Ectodermal cell (in vitro differentiated cells): ENCODE results near the gene PPP1R11.
A peak's percentile ranks its signal among the peaks of the same experiment; 100 is the strongest.

Source experiments
- H3K27ac ChIP-seq: 2 replicates; pipeline ENCODE4 v1.7.0; 2013; ENCODE audit warnings: mild to moderate bottlenecking, low read depth, low read length; ENCODE audit not compliant: insufficient read depth, poor library complexity, severe bottlenecking
- H3K27me3 ChIP-seq: 2 replicates; pipeline ENCODE4 v1.7.0; 2013; ENCODE audit warnings: mild to moderate bottlenecking, low read length; ENCODE audit not compliant: insufficient read depth, control insufficient read depth, poor library complexity, severe bottlenecking
- H3K36me3 ChIP-seq: one replicate; pipeline ENCODE4 v1.7.0; 2013; ENCODE audit warnings: low read length; ENCODE audit not compliant: control insufficient read depth, insufficient read depth
- H3K4me1 ChIP-seq: one replicate; pipeline ENCODE4 v1.7.0; 2013; ENCODE audit warnings: low read length; ENCODE audit not compliant: control insufficient read depth, insufficient read depth
- H3K4me3 ChIP-seq: 2 replicates; pipeline ENCODE4 v1.7.0; 2013; ENCODE audit warnings: low read depth, low read length, control low read depth; ENCODE audit not compliant: insufficient read depth
- H3K9me3 ChIP-seq: 2 replicates; pipeline ENCODE4 v1.7.0; 2013; ENCODE audit warnings: mild to moderate bottlenecking, low read length, moderate library complexity; ENCODE audit not compliant: control insufficient read depth
- WGBS, 2 experiments: methylation state at CpG; one replicate each; pipeline ENCODE4 v1.1.7; 2013; ENCODE audit warnings: missing lambda C conversion rate in 2 of 2; 5-methylcytosine and 5-hydroxymethylcytosine counted together

Gene PPP1R11

DNA sequence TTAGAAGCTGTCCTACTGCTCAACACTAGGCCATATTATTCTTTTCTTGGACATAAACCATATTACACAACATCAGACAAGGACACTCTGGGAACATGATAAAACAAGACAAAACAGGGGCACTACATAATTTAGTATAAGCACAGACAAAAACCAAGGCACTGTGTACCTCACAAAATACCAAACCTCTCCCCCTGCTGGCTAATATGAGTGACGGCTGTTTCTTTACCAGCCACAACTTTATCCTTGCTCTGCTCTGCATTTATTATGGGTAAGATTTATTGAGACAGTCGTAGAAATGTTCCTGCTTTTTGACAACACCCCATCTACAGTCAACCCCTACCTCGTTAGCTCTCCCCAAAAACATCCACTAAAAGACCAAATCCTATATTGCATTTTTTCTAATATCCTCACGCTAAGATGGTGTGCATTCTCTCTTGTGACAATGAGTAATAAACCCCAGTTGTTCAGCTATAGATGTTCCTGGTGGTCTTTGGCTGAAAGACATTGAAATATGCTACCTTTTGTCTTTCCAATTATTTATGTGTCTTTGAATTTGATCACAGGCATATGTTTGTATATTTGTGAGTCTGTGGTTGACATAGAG is 29.7 kb upstream of the PPP1R11 start:
- Histone ChIP-seq H3K4me3 (no peak overlapping the region), H3K27ac (no peak overlapping the region), H3K9me3 (no peaks in the 10 kb centered on the region), H3K4me1 (no peaks in the 10 kb centered on the region), H3K27me3 (no peaks in the 10 kb centered on the region), H3K36me3 (no peaks in the 10 kb centered on the region)
- WGBS, 2 experiments, result 47 to 51% methylated on average over 3 to 4 of the region's 4 CpGs

DNA sequence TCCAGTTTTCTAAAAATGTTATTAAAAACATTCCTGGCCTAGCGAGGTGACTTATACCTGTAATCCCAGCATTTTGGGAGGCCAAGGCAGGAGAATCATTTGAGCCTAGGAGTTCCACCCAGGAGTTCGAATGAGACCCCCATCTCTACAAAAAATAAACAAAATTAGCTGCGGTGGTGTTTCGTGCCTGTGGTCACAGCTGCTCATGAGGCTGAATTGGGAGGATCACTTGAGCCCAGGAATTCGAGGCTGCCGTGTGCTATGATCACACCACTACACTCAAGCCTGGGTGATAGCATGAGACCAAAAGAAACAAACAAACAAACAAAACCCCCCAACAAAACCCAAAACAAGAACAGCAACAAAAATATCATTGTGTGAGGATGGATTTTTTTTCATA is 25.8 kb upstream of the PPP1R11 start:
- no peaks in the 10 kb centered on the region for H3K27me3 ChIP-seq
- no peaks in the 10 kb centered on the region for H3K36me3 ChIP-seq
- H3K9me3 ChIP-seq, result no peaks in the 10 kb centered on the region
- no peaks in the 10 kb centered on the region for H3K4me1 ChIP-seq
- no peak overlapping the region for H3K4me3 ChIP-seq
- no peak overlapping the region for H3K27ac ChIP-seq
- WGBS, 2 experiments, result 81 to 95% methylated on average over 6 of the region's 6 CpGs

DNA sequence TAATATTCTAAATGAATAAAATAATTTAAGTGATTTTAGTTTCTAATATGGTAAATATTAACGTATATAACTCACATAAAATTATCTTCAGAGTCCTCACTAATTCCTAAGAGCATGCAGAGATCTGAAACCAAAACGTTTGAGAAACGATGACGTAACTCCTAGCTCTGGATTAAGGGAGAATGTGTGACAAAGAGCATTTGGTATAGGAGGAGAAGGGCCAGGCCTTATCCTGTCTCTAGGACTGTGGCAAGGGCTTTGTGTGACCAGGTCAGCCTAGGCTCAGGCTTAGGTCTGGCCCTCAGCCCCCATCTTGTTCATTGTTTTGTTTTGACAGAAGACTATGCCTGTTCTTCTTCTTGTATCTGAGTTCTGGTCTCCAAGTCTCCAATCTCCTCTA is 25.2 kb upstream of the PPP1R11 start:
- H3K27me3 ChIP-seq, result no peaks in the 10 kb centered on the region
- no peak overlapping the region for H3K27ac ChIP-seq
- no peaks in the 10 kb centered on the region for H3K9me3 ChIP-seq
- H3K4me1 ChIP-seq, result no peaks in the 10 kb centered on the region
- H3K4me3 ChIP-seq, result no peak overlapping the region
- no peaks in the 10 kb centered on the region for H3K36me3 ChIP-seq
- WGBS, 2 experiments, result 79 to 86% methylated on average over 3 of the region's 4 CpGs

DNA sequence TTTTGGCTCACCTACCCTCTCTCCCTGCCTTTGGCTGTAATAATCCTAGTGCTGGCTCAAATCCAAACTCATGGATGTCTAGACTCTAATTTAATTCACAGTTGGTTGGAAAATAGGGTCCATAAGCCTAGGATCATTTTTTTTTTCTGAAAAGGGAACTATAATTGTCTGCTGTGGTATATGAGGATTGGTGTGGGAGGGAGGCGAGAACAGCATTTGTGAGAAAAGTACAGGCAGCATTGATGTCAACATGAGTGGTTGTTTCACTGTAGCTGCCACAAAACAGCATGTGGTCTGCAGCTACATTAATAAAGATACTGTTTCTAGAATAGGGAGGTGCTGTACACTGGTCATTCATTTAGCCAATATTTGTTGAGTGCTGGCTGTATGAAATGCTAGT is 24.5 kb upstream of the PPP1R11 start:
- 77 to 95% methylated on average over 1 of the region's 1 CpG for whole genome bisulfite sequencing, 2 experiments
- Histone ChIP-seq H3K36me3 (no peaks in the 10 kb centered on the region), H3K9me3 (no peaks in the 10 kb centered on the region), H3K4me3 (no peak overlapping the region), H3K27ac (no peak overlapping the region), H3K27me3 (no peaks in the 10 kb centered on the region), H3K4me1 (no peaks in the 10 kb centered on the region)

DNA sequence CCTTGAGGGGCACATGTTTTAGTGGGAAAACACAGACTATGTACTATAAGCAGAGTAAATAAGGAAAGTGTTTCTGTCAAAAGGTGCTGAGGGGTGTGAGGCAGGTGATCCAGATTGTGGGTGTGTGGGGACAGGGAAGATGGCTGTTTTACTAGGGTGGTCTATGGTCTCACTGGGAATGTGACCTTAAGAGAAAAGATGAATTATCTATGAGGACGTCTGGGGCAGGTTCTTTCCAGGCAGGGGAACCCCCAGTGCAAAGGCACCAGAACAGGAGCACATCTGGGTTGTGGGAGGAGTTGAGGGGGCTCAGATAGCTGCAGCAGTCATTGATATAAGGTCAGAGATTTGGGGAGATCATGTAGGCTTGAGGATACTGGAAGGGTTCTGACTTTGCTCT is 24.1 kb upstream of the PPP1R11 start:
- Histone ChIP-seq H3K4me3 (no peak overlapping the region), H3K27me3 (no peaks in the 10 kb centered on the region), H3K36me3 (no peaks in the 10 kb centered on the region), H3K27ac (no peak overlapping the region), H3K9me3 (no peaks in the 10 kb centered on the region), H3K4me1 (no peaks in the 10 kb centered on the region)
- WGBS, 2 experiments, result 47 to 70% methylated on average over 1 of the region's 1 CpG

DNA sequence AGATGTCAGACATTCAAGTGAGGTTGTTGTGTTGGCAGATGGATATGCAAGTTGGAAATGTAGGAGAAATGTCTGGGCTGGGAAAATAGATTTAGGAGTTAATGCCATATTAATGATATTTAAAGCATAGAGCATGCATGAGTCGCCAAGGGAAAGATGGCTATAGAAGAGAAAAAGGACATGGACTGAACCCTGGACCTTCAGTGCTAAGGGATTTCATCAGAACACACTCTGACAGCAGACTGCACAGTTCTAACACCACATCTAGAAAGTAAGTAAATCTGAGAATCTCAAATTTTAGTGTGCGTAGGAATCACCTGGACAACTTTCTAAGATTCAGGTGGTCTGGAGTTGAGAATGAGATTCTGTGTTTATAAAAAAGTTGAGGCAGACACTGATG is 23.3 kb upstream of the PPP1R11 start:
- H3K4me3 ChIP-seq, result no peak overlapping the region
- no peaks in the 10 kb centered on the region for H3K27me3 ChIP-seq
- no peaks in the 10 kb centered on the region for H3K4me1 ChIP-seq
- H3K9me3 ChIP-seq, result no peaks in the 10 kb centered on the region
- 89 to 91% methylated on average over 2 of the region's 2 CpGs for WGBS, 2 experiments
- H3K36me3 ChIP-seq, result no peaks in the 10 kb centered on the region
- no peak overlapping the region for H3K27ac ChIP-seq

DNA sequence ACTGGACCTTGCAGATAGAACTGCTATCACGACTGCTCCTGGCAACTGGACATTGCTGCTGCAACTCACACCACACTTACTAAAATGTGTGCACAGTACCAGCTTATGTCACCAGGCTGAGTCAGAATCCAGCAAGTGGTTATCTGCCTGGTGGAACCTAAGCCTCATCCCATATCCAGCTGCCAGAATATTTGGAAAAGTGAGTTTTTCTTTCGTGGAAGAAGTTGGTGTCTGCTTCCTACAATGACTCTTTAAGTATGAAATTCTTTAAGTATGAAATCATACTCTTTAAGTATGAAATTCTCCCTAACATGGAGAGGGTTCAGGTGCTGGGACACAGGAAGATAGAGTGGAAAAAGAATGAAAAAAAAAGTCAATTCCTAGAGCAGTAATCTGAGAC is 22.4 kb upstream of the PPP1R11 start:
- no peaks in the 10 kb centered on the region for H3K36me3 ChIP-seq
- no peak overlapping the region for H3K27ac ChIP-seq
- H3K4me1 ChIP-seq, result no peaks in the 10 kb centered on the region
- H3K4me3 ChIP-seq, result no peak overlapping the region
- H3K27me3 ChIP-seq, result no peaks in the 10 kb centered on the region
- 86 to 93% methylated on average over 1 to 2 of the region's 2 CpGs for WGBS, 2 experiments
- no peaks in the 10 kb centered on the region for H3K9me3 ChIP-seq

DNA sequence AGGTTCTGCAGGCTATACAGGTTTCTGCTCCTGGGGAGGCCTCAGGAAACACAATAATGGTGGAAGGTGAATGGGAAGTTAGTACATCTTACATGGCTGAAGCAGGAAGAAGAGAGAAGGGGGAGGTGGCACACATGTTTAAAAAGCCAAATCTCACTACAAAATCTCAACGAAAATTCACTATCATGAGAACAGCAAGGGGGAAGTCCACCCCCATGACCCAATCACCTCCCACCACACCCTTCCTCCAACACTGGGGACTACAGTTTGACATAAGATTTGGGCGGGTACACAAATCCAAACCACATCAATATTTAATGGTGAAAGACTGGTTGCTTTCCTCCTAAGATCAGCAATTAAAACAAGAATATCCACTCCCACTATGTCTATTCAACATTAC is 19.8 kb upstream of the PPP1R11 start:
- WGBS, 2 experiments, result 59 to 62% methylated on average over 2 of the region's 2 CpGs
- Histone ChIP-seq H3K9me3 (no peaks in the 10 kb centered on the region), H3K36me3 (no peaks in the 10 kb centered on the region), H3K4me3 (no peak overlapping the region), H3K27ac (no peak overlapping the region), H3K27me3 (no peaks in the 10 kb centered on the region), H3K4me1 (no peaks in the 10 kb centered on the region)

DNA sequence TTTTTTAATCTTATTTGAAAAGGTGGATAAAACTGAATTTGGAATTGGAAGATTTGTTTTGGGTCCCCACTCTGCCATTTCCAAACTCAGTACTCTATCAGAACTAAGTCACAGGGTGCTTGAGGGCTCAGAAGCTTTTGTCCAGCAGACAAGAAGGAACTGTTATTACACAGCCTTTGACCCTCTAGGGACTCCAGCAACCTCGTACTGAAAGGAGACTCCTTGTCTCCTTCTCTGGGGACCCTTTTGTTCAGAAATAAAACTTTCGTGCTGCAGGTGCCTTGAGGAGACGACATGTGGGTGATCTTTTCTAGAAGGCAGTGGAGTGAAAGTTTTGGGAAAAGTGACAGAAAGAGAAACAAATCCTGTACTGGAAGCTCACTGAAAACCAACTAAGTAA is 13.3 kb upstream of the PPP1R11 start:
- 87 to 94% methylated on average over 3 of the region's 3 CpGs for WGBS, 2 experiments
- H3K4me3 ChIP-seq, result no peak overlapping the region
- no peaks in the 10 kb centered on the region for H3K4me1 ChIP-seq
- H3K27me3 ChIP-seq, result no peaks in the 10 kb centered on the region
- H3K9me3 ChIP-seq, result no peaks in the 10 kb centered on the region
- H3K27ac ChIP-seq, result no peak overlapping the region
- H3K36me3 ChIP-seq, result no peaks in the 10 kb centered on the region

DNA sequence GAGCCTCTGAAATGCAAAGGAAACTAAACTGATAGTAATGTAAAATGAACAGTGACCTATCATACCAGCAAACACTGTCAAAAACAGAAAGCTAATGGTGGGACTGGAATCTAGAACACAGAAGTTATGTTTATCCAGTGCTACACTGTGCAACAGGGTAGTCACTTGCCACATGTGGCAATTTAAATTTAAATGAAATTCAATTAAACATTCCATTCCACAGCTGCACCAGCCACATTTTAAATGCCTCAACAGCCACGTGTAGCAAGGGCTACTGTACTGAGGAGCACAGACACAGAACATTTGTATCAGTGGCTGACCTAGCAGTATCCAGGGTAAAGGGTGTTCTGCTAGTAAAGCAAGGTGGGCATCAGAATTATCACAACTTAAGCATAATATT is 11.5 kb upstream of the PPP1R11 start:
- no peak overlapping the region for H3K4me3 ChIP-seq
- H3K27me3 ChIP-seq, result no peaks in the 10 kb centered on the region
- no peaks in the 10 kb centered on the region for H3K9me3 ChIP-seq
- H3K27ac ChIP-seq, result no peak overlapping the region
- 65 to 67% methylated on average over 1 of the region's 1 CpG for WGBS, 2 experiments
- no peaks in the 10 kb centered on the region for H3K36me3 ChIP-seq
- peaks cover 10% of the 10 kb centered on the region for H3K4me1 ChIP-seq

DNA sequence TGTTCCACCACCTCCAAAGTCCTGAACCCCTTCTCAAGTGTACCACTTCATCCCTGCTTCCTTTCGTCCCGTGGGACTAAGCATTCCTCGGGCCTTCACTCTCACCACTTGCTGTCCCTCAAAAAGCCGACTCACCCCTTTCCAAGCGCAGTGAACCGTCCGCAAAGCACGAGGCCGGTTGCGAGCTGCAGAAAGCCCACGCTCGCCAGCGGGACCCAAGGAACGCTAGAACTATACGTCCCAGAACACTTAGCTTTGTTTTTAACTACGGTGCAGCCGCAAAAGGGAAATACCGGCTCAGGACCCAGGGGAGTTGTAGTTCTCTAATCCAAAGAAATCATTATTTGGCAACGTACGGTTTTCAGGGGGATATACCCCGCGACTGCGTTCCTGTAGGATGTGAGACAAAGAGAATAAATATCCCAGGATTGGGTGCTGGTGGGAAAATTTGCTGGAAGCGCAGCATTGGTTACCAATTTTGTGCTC is 6.3 kb upstream of the PPP1R11 start:
- no peaks in the 10 kb centered on the region for H3K9me3 ChIP-seq
- no peaks in the 10 kb centered on the region for H3K36me3 ChIP-seq
- WGBS, 2 experiments, result 1% methylated on average over 24 of the region's 24 CpGs
- H3K4me3 ChIP-seq, result peak overlapping the region; percentile 100
- H3K27me3 ChIP-seq, result no peaks in the 10 kb centered on the region
- H3K4me1 ChIP-seq, result peaks cover 10% of the 10 kb centered on the region
- peak overlapping the region; percentile 54 for H3K27ac ChIP-seq
